Measurements from ENCODE around the gene DUOX2.
"Not testable (repeated sequence)": the region's sequence is repeated elsewhere in the genome, so short reads cannot be mapped to it uniquely, and the experiment has no call there.

The DUOX2 gene

DNA sequence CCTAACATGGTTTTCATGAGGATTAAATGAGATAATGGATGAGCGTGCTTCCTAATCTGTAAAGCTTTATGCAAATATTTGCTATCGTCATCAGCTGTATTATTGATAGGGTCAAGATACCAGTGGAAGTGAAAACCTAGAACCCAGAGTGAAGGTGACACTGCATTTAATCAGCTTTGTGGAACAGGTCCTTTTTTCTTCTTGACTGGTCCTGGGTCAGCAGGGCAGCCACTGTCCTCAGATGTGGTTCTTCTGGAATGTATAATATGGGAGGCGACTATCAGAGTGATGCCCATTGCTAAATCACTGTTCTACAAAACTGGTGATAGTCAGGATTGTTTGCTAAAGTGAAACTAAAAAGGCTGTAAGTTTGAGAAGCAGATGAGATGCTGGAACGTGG, 49.6 kb downstream of the DUOX2 start:
- in situ Hi-C loops (cut with MboI; ENCODE audit: low pct_unique_long_range_greater_than_20kb, low sequenced_read_pairs, unreplicated experiment), result no loop called here
- no peak for TF ChIP-seq CTCF (IDR thresholded peaks at IDR 0.05; ENCODE audit: extremely low read depth, insufficient read depth, missing control alignments)
- DNase-seq (ENCODE audit: low spot score), result no peak

GRCh38 chr15:45062301-45062700, 51.7 kb downstream of the DUOX2 start:
- DNase-seq (ENCODE audit: low spot score); in situ Hi-C loops (cut with MboI; ENCODE audit: low pct_unique_long_range_greater_than_20kb, low sequenced_read_pairs, unreplicated experiment): not testable (repeated sequence)

DNA sequence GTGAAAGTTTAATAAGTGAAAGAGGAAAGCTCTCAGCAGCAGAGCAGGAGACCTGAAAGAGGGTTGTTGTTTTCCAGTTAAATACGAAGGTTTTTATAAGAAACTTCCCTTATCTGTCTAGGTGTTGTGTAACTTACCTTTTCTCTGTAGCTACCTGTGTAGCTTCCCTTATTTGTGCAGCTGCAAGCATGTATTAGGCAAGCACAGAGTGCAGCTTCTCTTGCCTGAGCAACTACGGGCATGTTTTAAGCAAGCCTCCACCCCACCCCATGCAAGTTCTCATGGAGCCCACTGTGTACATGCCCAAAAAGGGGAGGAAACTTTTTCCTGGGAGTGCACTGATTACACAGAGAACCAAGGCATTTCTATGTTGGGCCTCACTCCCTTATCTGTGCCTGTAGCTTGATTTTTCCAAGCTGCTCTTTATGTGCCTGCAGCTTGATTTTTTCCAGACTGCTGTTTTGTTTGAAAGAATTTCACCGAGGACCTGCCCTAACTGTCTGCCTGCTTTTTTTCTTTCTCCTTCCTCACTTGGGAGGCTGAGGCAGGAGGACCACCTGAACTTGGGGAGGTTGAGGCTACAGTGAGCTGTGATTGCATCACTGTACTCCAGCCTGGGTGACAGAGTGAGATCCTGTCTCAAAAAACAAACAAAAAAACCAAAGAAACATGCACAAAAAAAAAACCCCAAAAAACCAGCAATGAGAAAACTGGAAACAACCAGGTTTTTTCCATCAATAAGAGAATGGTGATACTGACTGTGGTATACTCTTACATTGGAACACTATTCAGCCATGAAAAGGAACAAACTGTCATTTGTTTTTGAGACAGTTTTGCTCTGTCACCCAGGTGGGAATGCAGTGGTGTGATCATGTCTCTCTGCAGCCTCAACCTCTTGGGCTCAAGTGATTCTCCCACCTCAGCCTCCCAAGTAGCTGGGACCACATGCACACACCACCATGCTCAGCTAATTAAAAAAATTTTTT, 55.0 kb downstream of the DUOX2 start:
- DNase-seq (ENCODE audit: low spot score); in situ Hi-C loops (cut with MboI; ENCODE audit: low pct_unique_long_range_greater_than_20kb, low sequenced_read_pairs, unreplicated experiment): not testable (repeated sequence)

GRCh38 chr15:45052676-45053075, 61.3 kb downstream of the DUOX2 start:
- in situ Hi-C loops (cut with MboI; ENCODE audit: low pct_unique_long_range_greater_than_20kb, low sequenced_read_pairs, unreplicated experiment), result not testable (repeated sequence)

DNA sequence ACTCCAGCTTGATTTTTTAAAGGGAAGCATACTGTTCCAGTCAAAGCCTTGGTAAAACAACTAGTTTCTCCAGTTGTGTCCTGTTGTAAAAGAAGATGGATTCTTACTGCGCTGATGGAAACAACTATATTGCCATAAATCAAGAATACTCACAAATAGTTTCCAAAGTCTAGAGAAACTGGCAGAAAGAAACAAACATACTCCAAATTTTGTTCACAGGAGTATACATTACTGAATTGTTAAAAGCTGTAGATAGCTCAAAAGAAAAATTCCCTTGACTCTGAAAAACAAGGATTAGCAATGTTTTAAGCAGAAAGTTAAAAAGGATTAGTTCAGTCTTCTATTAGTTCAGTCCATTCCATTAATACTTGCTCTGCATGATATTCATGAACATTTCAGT, 63.4 kb downstream of the DUOX2 start:
- in situ Hi-C loops (cut with MboI; ENCODE audit: low pct_unique_long_range_greater_than_20kb, low sequenced_read_pairs, unreplicated experiment), result no loop called here
- no peak for TF ChIP-seq CTCF (IDR thresholded peaks at IDR 0.05; ENCODE audit: extremely low read depth, insufficient read depth, missing control alignments)
- DNase-seq (ENCODE audit: low spot score), result no peak

More at GRCh38 chr15:45052676-45053075, 61.3 kb downstream of the DUOX2 start:
- not testable (repeated sequence) for DNase-seq (ENCODE audit: low spot score)

GRCh38 chr15:45048794-45049631, 65.0 kb downstream of the DUOX2 start:
- DNase-seq (ENCODE audit: low spot score), result peak; percentile 41
- in situ Hi-C loops (cut with MboI; ENCODE audit: low pct_unique_long_range_greater_than_20kb, low sequenced_read_pairs, unreplicated experiment), result loop anchor here (25.0 kb wide), 1 partner anchor 187 kb away; no protein-coding TSS in a partner anchor
- TF ChIP-seq CTCF (IDR thresholded peaks at IDR 0.05; ENCODE audit: extremely low read depth, insufficient read depth, missing control alignments), result no peak

DNA sequence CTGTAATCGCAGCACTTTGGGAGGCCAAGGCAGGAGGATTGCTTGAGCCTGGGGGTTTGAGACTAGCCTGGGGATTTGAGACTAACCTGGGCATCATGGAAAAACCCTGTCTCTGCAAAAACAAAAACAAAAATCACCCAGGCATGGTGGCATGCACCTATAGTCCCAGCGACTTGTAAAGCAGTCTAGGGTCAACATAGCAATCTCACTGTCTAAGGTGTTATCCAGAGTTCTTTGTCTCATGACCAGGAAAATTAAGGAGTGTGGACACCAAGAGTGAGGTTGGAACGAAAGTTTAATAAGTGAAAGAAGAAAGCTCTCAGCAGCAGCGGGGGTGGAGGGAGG, 65.6 kb downstream of the DUOX2 start:
- not testable (repeated sequence) for DNase-seq (ENCODE audit: low spot score)
- in situ Hi-C loops (cut with MboI; ENCODE audit: low pct_unique_long_range_greater_than_20kb, low sequenced_read_pairs, unreplicated experiment), result loop anchor here (25.0 kb wide), 1 partner anchor 186 kb away; no protein-coding TSS in a partner anchor

GRCh38 chr15:45044270-45044669, 69.7 kb downstream of the DUOX2 start:
- in situ Hi-C loops (cut with MboI; ENCODE audit: low pct_unique_long_range_greater_than_20kb, low sequenced_read_pairs, unreplicated experiment), result loop anchor here (25.0 kb wide), 1 partner anchor 182 kb away; no protein-coding TSS in a partner anchor
- DNase-seq (ENCODE audit: low spot score), result not testable (repeated sequence)

DNA sequence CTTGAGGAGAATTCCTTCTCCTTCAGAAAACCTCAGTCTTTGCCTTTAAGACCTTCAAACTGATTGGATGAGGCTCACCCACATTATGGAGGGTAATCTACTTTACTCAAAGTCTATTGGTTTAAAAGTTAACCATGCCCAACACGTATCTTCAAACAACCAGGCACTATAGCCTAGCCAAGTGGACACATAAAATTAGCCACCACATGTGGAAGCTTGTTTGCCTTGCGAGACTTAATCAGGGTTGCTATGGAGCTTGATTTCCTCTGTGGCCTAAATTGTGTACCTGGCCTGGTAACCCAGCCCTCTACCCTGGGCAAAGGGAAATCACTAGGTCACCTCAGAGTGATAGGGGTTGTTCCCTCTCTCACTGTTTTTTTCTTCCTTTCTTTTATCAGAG, 71.1 kb downstream of the DUOX2 start:
- in situ Hi-C loops (cut with MboI; ENCODE audit: low pct_unique_long_range_greater_than_20kb, low sequenced_read_pairs, unreplicated experiment), result loop anchor here (25.0 kb wide), 1 partner anchor 181 kb away; no protein-coding TSS in a partner anchor
- DNase-seq (ENCODE audit: low spot score), result not testable (repeated sequence)

Measured in GM13977 (cell line).